Fibroblast of skin of back (primary cell): ENCODE data around the gene FAM222A.

ENCODE experiments used
- DNase-seq: peaks from one replicate; pipeline ENCODE4 v3.0.0-alpha.2; 2013

The FAM222A gene

GRCh38 chr12:109760930-109761921 lies 47.6 kb downstream of the FAM222A start:
- peak; percentile 17 for DNase-seq

- DNase-seq, result no peak
Measured at GRCh38 chr12:109762071-109762672, 48.5 kb downstream of the FAM222A start.

DNA sequence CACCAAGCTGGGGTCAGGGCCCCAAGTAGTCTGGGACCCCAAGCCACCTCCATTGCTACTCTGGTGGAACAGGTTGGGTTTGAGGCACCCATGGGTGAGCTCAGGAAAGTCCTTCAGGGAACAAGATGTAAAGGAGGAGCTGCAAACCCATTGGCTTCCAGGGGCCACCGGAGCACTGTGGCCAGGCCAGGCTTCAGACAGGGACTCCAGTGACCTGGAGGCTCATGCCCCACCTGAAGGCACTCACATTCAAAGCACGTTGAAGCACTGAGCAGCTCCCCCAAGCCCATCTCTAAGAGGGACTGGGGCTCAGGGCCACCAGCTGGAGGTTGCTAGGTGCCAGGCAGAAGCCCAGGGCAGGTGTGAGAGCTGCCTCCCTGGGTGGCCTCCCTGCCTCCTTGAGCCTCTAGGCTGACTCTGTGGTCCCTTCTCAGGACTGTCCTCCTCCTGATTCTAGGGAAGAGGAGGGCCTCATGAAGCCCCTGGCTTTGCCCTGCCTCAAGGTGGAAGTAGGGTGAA lies 49.1 kb downstream of the FAM222A start:
- no peak for DNase-seq

GRCh38 chr12:109763201-109763841 lies 49.7 kb downstream of the FAM222A start:
- peak; percentile 76 for DNase-seq

GRCh38 chr12:109764123-109764522 lies 50.5 kb downstream of the FAM222A start:
- no peak for DNase-seq

GRCh38 chr12:109764776-109765445 lies 51.3 kb downstream of the FAM222A start:
- no peak for DNase-seq

GRCh38 chr12:109765446-109765810 lies 51.8 kb downstream of the FAM222A start:
- no peak for DNase-seq

GRCh38 chr12:109766251-109766778 lies 52.7 kb downstream of the FAM222A start:
- no peak for DNase-seq

GRCh38 chr12:109767456-109767855 lies 53.8 kb downstream of the FAM222A start:
- no peak for DNase-seq

DNA sequence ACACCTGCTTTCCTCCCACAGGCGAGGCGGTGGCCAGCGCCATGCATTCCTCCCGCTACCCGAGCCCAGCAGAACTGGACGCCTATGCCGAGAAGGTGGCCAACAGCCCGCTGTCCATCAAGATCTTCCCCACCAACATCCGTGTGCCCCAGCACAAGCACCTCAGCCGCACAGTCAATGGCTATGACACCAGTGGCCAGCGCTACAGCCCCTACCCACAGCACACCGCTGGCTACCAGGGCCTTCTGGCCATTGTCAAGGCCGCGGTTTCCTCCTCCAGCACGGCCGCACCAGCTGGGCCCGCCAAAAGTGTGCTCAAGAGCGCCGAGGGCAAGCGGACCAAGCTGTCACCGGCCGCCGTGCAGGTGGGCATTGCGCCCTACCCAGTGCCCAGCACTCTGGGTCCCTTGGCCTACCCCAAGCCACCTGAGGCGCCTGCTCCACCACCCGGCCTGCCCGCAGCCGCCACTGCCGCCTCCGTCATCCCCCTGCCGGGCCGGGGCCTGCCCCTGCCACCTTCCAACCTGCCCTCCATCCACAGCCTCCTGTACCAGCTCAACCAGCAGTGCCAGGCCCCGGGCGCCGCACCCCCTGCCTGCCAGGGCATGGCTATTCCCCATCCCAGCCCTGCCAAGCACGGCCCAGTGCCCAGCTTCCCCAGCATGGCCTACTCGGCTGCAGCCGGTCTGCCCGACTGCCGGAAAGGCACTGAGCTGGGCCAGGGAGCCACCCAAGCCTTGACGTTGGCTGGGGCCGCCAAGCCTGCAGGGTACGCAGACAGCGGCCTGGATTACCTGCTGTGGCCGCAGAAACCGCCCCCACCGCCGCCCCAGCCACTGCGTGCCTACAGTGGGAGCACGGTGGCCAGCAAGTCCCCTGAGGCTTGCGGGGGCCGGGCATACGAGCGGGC lies 54.6 kb downstream of the FAM222A start:
- no peak for DNase-seq

DNA sequence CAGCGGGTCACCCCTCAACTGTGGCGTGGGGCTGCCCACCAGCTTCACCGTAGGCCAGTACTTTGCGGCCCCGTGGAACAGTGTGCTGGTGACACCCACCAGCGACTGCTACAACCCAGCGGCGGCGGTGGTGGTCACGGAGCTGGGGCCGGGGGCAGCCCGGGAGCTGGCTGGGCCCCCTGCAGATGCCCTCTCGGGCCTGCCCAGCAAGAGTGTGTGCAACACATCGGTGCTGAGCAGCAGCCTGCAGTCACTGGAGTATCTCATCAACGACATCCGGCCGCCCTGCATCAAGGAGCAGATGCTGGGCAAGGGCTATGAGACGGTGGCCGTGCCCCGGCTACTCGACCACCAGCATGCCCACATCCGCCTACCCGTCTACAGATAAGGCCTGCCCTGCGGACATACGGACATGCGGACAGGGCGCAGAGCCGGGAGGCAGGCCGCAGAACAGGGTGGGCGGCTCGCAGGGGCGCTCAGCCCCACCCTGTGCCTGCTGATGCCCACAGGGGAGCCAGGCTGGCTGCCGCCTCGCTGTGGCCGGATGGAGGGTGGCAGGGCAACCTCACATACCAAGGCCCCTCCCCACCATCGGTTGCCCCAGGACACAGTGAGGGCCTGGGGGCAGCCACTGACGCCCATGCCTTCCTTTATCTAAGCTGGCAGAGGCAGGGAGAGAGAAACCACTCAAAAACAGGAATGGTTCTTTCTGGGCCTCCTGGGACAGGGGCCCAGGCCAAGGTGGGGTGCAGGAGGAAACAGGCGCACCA lies 55.5 kb downstream of the FAM222A start:
- DNase-seq, result no peak

DNA sequence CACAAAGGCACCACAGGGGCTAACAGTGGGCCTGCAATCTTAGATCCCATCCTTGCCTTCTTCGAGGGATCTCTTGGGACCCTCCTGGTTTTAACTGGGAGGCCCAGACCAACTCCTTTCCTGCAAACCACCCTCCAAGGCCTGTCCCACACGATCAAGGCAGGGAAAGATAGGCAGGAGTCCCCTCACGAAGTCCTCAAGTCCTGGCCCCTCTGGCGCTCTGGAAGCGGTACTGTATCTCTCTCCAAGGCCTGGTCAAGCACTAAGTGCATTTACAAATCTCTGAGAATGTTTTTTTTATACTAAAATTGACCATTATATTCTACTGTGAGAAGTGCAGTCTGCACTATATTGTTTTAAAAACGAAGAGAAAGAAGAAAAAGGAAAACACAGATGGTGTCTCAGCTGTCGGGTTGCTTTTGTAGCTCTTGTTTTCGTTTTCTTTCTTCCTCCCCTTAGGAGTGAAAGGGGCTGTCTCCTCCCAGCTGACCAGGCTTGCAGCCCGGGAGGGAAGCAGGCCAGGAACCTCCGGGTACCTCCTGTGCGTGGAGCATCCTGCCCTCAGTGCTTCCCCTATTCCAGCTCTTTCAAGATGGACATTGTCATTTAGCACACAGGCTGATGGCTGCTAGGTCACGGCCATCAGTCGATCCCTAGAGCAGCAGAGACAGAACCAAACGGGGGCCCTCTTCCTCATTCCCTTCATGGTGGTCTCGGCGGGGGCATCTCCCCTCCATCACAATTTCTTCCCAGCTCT lies 56.7 kb downstream of the FAM222A start:
- DNase-seq, result no peak

- DNase-seq, result no peak
Measured at GRCh38 chr12:109770861-109771670, 57.4 kb downstream of the FAM222A start.

DNA sequence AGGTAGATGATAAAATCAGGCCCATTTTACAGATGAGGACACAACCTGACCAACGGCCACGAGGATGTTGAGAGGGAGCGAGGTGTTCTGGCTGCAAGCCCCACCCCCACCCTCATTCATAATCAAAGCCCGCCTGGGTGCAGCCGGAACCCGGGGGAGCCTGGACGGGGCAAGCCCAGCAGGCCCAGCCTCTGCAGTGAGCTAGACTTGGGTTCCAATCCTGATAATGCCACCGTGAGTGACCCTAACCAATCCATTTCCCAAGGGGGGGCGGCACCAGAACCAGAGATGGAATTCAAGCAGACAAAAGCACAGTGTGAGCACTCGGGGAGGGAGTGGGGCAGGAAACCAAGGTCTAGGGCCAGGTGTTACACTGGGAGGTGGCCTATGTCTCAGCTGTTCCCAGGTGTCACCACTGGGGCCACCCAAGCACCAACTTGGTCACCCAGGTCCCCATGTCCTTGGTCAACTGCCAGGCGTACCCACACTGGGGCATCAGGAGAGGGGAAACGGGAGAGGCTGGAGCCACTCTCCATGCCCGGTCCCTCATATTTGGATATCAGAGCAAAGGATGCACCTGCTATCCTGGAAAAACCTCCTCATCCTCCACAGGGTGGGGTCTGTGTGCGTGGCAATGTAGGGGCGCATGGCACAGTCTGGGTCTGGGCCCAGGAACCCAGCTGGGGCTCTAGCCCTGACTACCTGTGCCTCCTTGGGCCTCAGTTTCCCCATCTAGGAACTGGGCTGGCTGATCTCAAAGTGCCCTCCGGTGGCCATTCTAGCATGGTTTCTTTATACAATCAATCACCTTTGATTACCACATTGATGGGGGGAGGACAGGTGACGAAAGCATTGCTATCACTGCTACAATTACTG lies 58.4 kb downstream of the FAM222A start:
- DNase-seq, result no peak

GRCh38 chr12:109772622-109773321 lies 59.1 kb downstream of the FAM222A start:
- no peak for DNase-seq

- no peak for DNase-seq
Measured at GRCh38 chr12:109773384-109774011, 59.9 kb downstream of the FAM222A start.
